ENCODE results near the gene BACE2. TPM values are rescaled to one million over a fixed set of nuclear protein-coding genes. Genes with fewer than 3 reads are reported as not detected.
"Not testable (repeated sequence)": the region's sequence is repeated elsewhere in the genome, so short reads cannot be mapped to it uniquely, and the experiment has no call there.

Gene BACE2
- total RNA-seq, 3 donors from 2014 or later (not counting 1 experiment from before 2014, with no cell fraction given) = 0.12 to 10.3 (median 0.29) TPM

GRCh38 chr21:41197582-41197981, 29.6 kb downstream of the BACE2 start:
- Histone ChIP-seq H3K27ac (ENCODE audit: low read length) (no peak overlapping the region), H3K9me3 (ENCODE audit: control insufficient read depth, insufficient read depth, low read length) (no peaks in the 10 kb centered on the region), H3K36me3 (ENCODE audit: control insufficient read depth, insufficient read depth, low read length) (no peaks in the 10 kb centered on the region), H3K27me3 (ENCODE audit: control insufficient read depth, insufficient read depth, low read length) (no peaks in the 10 kb centered on the region), H3K4me1 (ENCODE audit: control insufficient read depth, insufficient read depth, low read length) (peaks cover 3% of the 10 kb centered on the region), H3K4me3 (ENCODE audit: low read length) (no peak overlapping the region)
- H3K9me3 Mint-ChIP-seq = no peaks in the 10 kb centered on the region
- no peak overlapping the region for H3K4me3 Mint-ChIP-seq
- intact Hi-C loops (cut with micrococcal nuclease) = no loop called here
- H3K4me1 Mint-ChIP-seq = no peaks in the 10 kb centered on the region
- no peak for TF ChIP-seq CTCF (IDR thresholded peaks at IDR 0.05)
- no peak for ATAC-seq
- H3K27ac Mint-ChIP-seq = no peak overlapping the region
- 92% methylated on average over 2 of the region's 2 CpGs for WGBS (ENCODE audit: insufficient coverage)
- H3K27me3 Mint-ChIP-seq (ENCODE audit: low read depth in 2 of 2) = peaks cover 0 to 3% of the 10 kb centered on the region in 2 donors
- no peaks in the 10 kb centered on the region for H3K36me3 Mint-ChIP-seq
- DNase-seq = no peak

GRCh38 chr21:41198647-41199046, 30.7 kb downstream of the BACE2 start:
- 57% methylated on average over 4 of the region's 5 CpGs for WGBS (ENCODE audit: insufficient coverage)
- H3K9me3 Mint-ChIP-seq; H3K4me1 Mint-ChIP-seq; H3K9me3 ChIP-seq (ENCODE audit: control insufficient read depth, insufficient read depth, low read length); ATAC-seq; intact Hi-C loops (cut with micrococcal nuclease); H3K4me3 ChIP-seq (ENCODE audit: low read length); H3K27ac Mint-ChIP-seq; H3K36me3 Mint-ChIP-seq; H3K36me3 ChIP-seq (ENCODE audit: control insufficient read depth, insufficient read depth, low read length); H3K27ac ChIP-seq (ENCODE audit: low read length); H3K4me3 Mint-ChIP-seq; DNase-seq; H3K27me3 ChIP-seq (ENCODE audit: control insufficient read depth, insufficient read depth, low read length); H3K4me1 ChIP-seq (ENCODE audit: control insufficient read depth, insufficient read depth, low read length): not testable (repeated sequence)
- peaks cover 0 to 10% of the 10 kb centered on the region in 2 donors for H3K27me3 Mint-ChIP-seq (ENCODE audit: low read depth in 2 of 2)

GRCh38 chr21:41199123-41199522, 31.2 kb downstream of the BACE2 start:
- H3K4me1 ChIP-seq (ENCODE audit: control insufficient read depth, insufficient read depth, low read length) = peaks cover 3% of the 10 kb centered on the region
- WGBS (ENCODE audit: insufficient coverage) = 75% methylated on average over 8 of the region's 10 CpGs
- no peak overlapping the region for H3K27ac ChIP-seq (ENCODE audit: low read length)
- no peaks in the 10 kb centered on the region for H3K36me3 ChIP-seq (ENCODE audit: control insufficient read depth, insufficient read depth, low read length)
- no peak overlapping the region for H3K4me3 ChIP-seq (ENCODE audit: low read length)
- Mint-ChIP-seq H3K36me3 (no peaks in the 10 kb centered on the region), H3K27me3 (ENCODE audit: low read depth in 2 of 2) (peaks cover 0 to 12% of the 10 kb centered on the region in 2 donors), H3K4me3 (no peak overlapping the region), H3K4me1 (no peaks in the 10 kb centered on the region), H3K9me3 (no peaks in the 10 kb centered on the region), H3K27ac (no peak overlapping the region)
- ATAC-seq (no peak), DNase-seq (no peak)
- H3K9me3 ChIP-seq (ENCODE audit: control insufficient read depth, insufficient read depth, low read length) = no peaks in the 10 kb centered on the region
- intact Hi-C loops (cut with micrococcal nuclease) = no loop called here
- TF ChIP-seq CTCF (IDR thresholded peaks at IDR 0.05) = no peak
- H3K27me3 ChIP-seq (ENCODE audit: control insufficient read depth, insufficient read depth, low read length) = no peaks in the 10 kb centered on the region

- intact Hi-C loops (cut with micrococcal nuclease) = no loop called here
- DNase-seq (no peak), ATAC-seq (no peak)
- no peaks in the 10 kb centered on the region for H3K9me3 Mint-ChIP-seq
- no peak overlapping the region for H3K27ac Mint-ChIP-seq
- H3K27ac ChIP-seq (ENCODE audit: low read length) = no peak overlapping the region
- H3K36me3 ChIP-seq (ENCODE audit: control insufficient read depth, insufficient read depth, low read length) = no peaks in the 10 kb centered on the region
- peaks cover 0 to 12% of the 10 kb centered on the region in 2 donors for H3K27me3 Mint-ChIP-seq (ENCODE audit: low read depth in 2 of 2)
- no peak overlapping the region for H3K4me3 Mint-ChIP-seq
- 84% methylated on average over 8 of the region's 10 CpGs for WGBS (ENCODE audit: insufficient coverage)
- no peaks in the 10 kb centered on the region for H3K27me3 ChIP-seq (ENCODE audit: control insufficient read depth, insufficient read depth, low read length)
- no peak for TF ChIP-seq CTCF (IDR thresholded peaks at IDR 0.05)
- H3K4me1 ChIP-seq (ENCODE audit: control insufficient read depth, insufficient read depth, low read length) = peaks cover 3% of the 10 kb centered on the region
- no peak overlapping the region for H3K4me3 ChIP-seq (ENCODE audit: low read length)
- H3K9me3 ChIP-seq (ENCODE audit: control insufficient read depth, insufficient read depth, low read length) = no peaks in the 10 kb centered on the region
- no peaks in the 10 kb centered on the region for H3K36me3 Mint-ChIP-seq
- no peaks in the 10 kb centered on the region for H3K4me1 Mint-ChIP-seq
Observed at GRCh38 chr21:41199588-41199987, 31.6 kb downstream of the BACE2 start.

Data from natural killer cell (primary cell).